ENCODE results near the gene MTARC1. TPM values are rescaled to one million over a fixed set of nuclear protein-coding genes. Genes with fewer than 3 reads are reported as not detected.

The MTARC1 gene
- polyA plus RNA-seq, 1 donor (not counting 4 experiments of a cell fraction or from before 2014, with no cell fraction given): 2.1 TPM

- H4K20me1 ChIP-seq (ENCODE audit: control insufficient read depth, extremely low read depth, insufficient read depth, low read length): no peaks in the 10 kb centered on the region
- FAIRE-seq (no peak), DNase-seq (ENCODE audit: low read depth, low spot score) (no peak)
- no peaks in the 10 kb centered on the region for H3K9me1 ChIP-seq (ENCODE audit: control insufficient read depth, extremely low read depth, insufficient read depth, low read length)
- no peak overlapping the region for H2AFZ ChIP-seq (ENCODE audit: control insufficient read depth, low read length)
- H3K4me2 ChIP-seq (ENCODE audit: control insufficient read depth, extremely low read depth, insufficient read depth, low read depth, low read length): no peak overlapping the region
- peaks cover 3% of the 10 kb centered on the region for H3K27me3 ChIP-seq (ENCODE audit: control insufficient read depth, extremely low read depth, insufficient read depth, low read length)
- peaks cover 10% of the 10 kb centered on the region for H3K4me1 ChIP-seq (ENCODE audit: control insufficient read depth, extremely low read depth, insufficient read depth, low read length)
- dilution Hi-C loops (cut with MboI; ENCODE audit: extremely low pct_ligation_motif_present, low sequenced_read_pairs): no loop called here
- H3K9ac ChIP-seq (ENCODE audit: control insufficient read depth, extremely low read depth, insufficient read depth, low read length): no peak overlapping the region
- no peaks in the 10 kb centered on the region for H3K79me2 ChIP-seq (ENCODE audit: control insufficient read depth, insufficient read depth, low read length)
- no peak overlapping the region for H3K4me3 ChIP-seq (ENCODE audit: control insufficient read depth in 2 of 3, extremely low read depth in 1 of 3, insufficient read depth in 2 of 3, low read depth in 1 of 3, low read length in 3 of 3)
- H3K9me3 ChIP-seq (ENCODE audit: control insufficient read depth, low read depth, low read length): no peaks in the 10 kb centered on the region
- TF ChIP-seq EZH2 (IDR thresholded peaks at IDR 0.05; ENCODE audit: low read length) (no peak), CTCF (optimal IDR thresholded peaks at IDR 0.05 in 1 of 3, IDR thresholded peaks at IDR 0.05 in 1 of 3, conservative IDR thresholded peaks at IDR 0.05 in 1 of 3; ENCODE audit: extremely low read depth in 1 of 3, insufficient read depth in 2 of 3, low read length in 3 of 3) (no peak)
- H3K36me3 ChIP-seq (ENCODE audit: control insufficient read depth in 2 of 2, extremely low read depth in 1 of 2, insufficient read depth in 2 of 2, low read length in 2 of 2): no peaks in the 10 kb centered on the region
- no peak overlapping the region for H3K27ac ChIP-seq (ENCODE audit: control insufficient read depth, insufficient read depth, low read length)
Measured at GRCh38 chr1:220812308-220812707, 25.6 kb downstream of the MTARC1 start.

- no peak for FAIRE-seq
- no peak overlapping the region for H3K27ac ChIP-seq (ENCODE audit: control insufficient read depth, insufficient read depth, low read length)
- no peak overlapping the region for H3K4me3 ChIP-seq (ENCODE audit: control insufficient read depth in 2 of 3, extremely low read depth in 1 of 3, insufficient read depth in 2 of 3, low read depth in 1 of 3, low read length in 3 of 3)
- H4K20me1 ChIP-seq (ENCODE audit: control insufficient read depth, extremely low read depth, insufficient read depth, low read length): no peaks in the 10 kb centered on the region
- H3K4me1 ChIP-seq (ENCODE audit: control insufficient read depth, extremely low read depth, insufficient read depth, low read length): peaks cover 10% of the 10 kb centered on the region
- no peak overlapping the region for H2AFZ ChIP-seq (ENCODE audit: control insufficient read depth, low read length)
- no peaks in the 10 kb centered on the region for H3K9me3 ChIP-seq (ENCODE audit: control insufficient read depth, low read depth, low read length)
- dilution Hi-C loops (cut with MboI; ENCODE audit: extremely low pct_ligation_motif_present, low sequenced_read_pairs): no loop called here
- H3K36me3 ChIP-seq (ENCODE audit: control insufficient read depth in 2 of 2, extremely low read depth in 1 of 2, insufficient read depth in 2 of 2, low read length in 2 of 2): no peaks in the 10 kb centered on the region
- no peak overlapping the region for H3K4me2 ChIP-seq (ENCODE audit: control insufficient read depth, extremely low read depth, insufficient read depth, low read depth, low read length)
- no peak overlapping the region for H3K9ac ChIP-seq (ENCODE audit: control insufficient read depth, extremely low read depth, insufficient read depth, low read length)
- TF ChIP-seq CTCF (optimal IDR thresholded peaks at IDR 0.05 in 1 of 3, IDR thresholded peaks at IDR 0.05 in 1 of 3, conservative IDR thresholded peaks at IDR 0.05 in 1 of 3; ENCODE audit: extremely low read depth in 1 of 3, insufficient read depth in 2 of 3, low read length in 3 of 3) (no peak), EZH2 (IDR thresholded peaks at IDR 0.05; ENCODE audit: low read length) (no peak)
- H3K27me3 ChIP-seq (ENCODE audit: control insufficient read depth, extremely low read depth, insufficient read depth, low read length): peaks cover 3% of the 10 kb centered on the region
- DNase-seq (ENCODE audit: low read depth, low spot score): no peak
- no peaks in the 10 kb centered on the region for H3K79me2 ChIP-seq (ENCODE audit: control insufficient read depth, insufficient read depth, low read length)
- H3K9me1 ChIP-seq (ENCODE audit: control insufficient read depth, extremely low read depth, insufficient read depth, low read length): no peaks in the 10 kb centered on the region
Measured at GRCh38 chr1:220813013-220813412, 26.3 kb downstream of the MTARC1 start.

Measured in keratinocyte (primary cell).